GM12878 (cell line): ENCODE measurements around the gene DNAH3. TPM values are rescaled to one million over a fixed set of nuclear protein-coding genes. Genes with fewer than 3 reads are reported as not detected.

Experiments used
- ATAC-seq: fragments of 200-7000 bp; cut with Tn5 transposase; 3 replicates; pipeline ENCODE4 v1.9.1; 2020; ENCODE audit warnings: mild to moderate bottlenecking, moderate library complexity
- BruUV-seq: library from RNA; stranded (reverse); fragments of 400-500 nt; replicated peaks from 2 replicates; lab custom pipeline; 2021; lab: Mats Ljungman, UMichigan
- CTCF ChIA-PET: fragments of 300-600 bp; sonication (Branson Sonifier 250); formaldehyde crosslinking; extraction: SDS; loops from one replicate; lab custom pipeline; 2021; ENCODE audit warnings: inconsistent platforms; lab: Yijun Ruan, JAX
- POLR2A ChIA-PET: fragments of 350-600 bp; formaldehyde crosslinking; extraction: SDS; loops from one replicate; lab custom pipeline; 2021; ENCODE audit warnings: inconsistent platforms; lab: Charles Lee
- RAD21 ChIA-PET: fragments of 300-600 bp; sonication (Branson Sonifier 250); formaldehyde crosslinking; loops from one replicate; lab custom pipeline; 2023; ENCODE audit warnings: antibody characterized with exemption; ENCODE audit not compliant: unreplicated experiment; lab: Charles Lee
- SMC1A ChIA-PET: fragments of 300-600 bp; sonication (Branson Sonifier 250); formaldehyde crosslinking; loops from one replicate; lab custom pipeline; 2023; ENCODE audit not compliant: unreplicated experiment, uncharacterized antibody; lab: Charles Lee
- DNase-seq: peaks from one replicate; pipeline ENCODE4 v3.0.0-alpha.2; 2011; ENCODE audit warnings: low read depth, low spot score
- FAIRE-seq: peaks from 3 replicates; lab custom pipeline; 2011; peaks lifted over from hg19 to GRCh38; lab: Jason Lieb, UNC
- H2AFZ ChIP-seq: 2 replicates; pipeline ENCODE4 v1.6.0; 2011; ENCODE audit warnings: low read depth, low read length, control low read depth; ENCODE audit not compliant: control insufficient read depth
- H3K27ac ChIP-seq: 2 replicates; pipeline ENCODE4 v1.5.1; 2011; ENCODE audit warnings: control low read depth; ENCODE audit not compliant: control insufficient read depth, insufficient read depth
- H3K27me3 ChIP-seq, 2 experiments: replicated peaks in 1 of 2; 2 replicates each; pipeline versions ENCODE4 v1.6.0 to v1.6.1; 2011; ENCODE audit warnings: low read length in 1 of 2; ENCODE audit not compliant: control insufficient read depth in 2 of 2, insufficient read depth in 2 of 2
- H3K36me3 ChIP-seq, 2 experiments: 2 replicates each; pipeline ENCODE4 v1.5.1; 2011; ENCODE audit warnings: low read length in 1 of 2; ENCODE audit not compliant: control insufficient read depth in 2 of 2, insufficient read depth in 2 of 2
- H3K4me1 ChIP-seq: 2 replicates; pipeline ENCODE4 v1.6.1; 2011; ENCODE audit warnings: mild to moderate bottlenecking, low read length, moderate library complexity, mixed read lengths; ENCODE audit not compliant: control insufficient read depth, insufficient read depth
- H3K4me2 ChIP-seq: 2 replicates; pipeline ENCODE4 v1.6.0; 2011; ENCODE audit warnings: control low read depth; ENCODE audit not compliant: control insufficient read depth, insufficient read depth
- H3K4me3 ChIP-seq: fragments of 200-600 bp; sonication (generic); 2 replicates; pipeline ENCODE4 v1.5.1; 2016
- H3K79me2 ChIP-seq: 2 replicates; pipeline ENCODE4 v1.6.0; 2011; ENCODE audit warnings: low read length; ENCODE audit not compliant: control insufficient read depth, insufficient read depth
- H3K9ac ChIP-seq: 2 replicates; pipeline ENCODE4 v1.8.0; 2011; ENCODE audit warnings: low read length, control low read depth, mixed read lengths; ENCODE audit not compliant: control insufficient read depth, insufficient read depth
- H3K9me3 ChIP-seq: replicated peaks from 3 replicates; pipeline ENCODE4 v1.5.1; 2011; ENCODE audit warnings: mild to moderate bottlenecking, low read length; ENCODE audit not compliant: control insufficient read depth, insufficient read depth
- H4K20me1 ChIP-seq: 2 replicates; pipeline ENCODE4 v1.6.0; 2011; ENCODE audit not compliant: control insufficient read depth, insufficient read depth
- ATF2 ChIP-seq: IDR thresholded peaks from 2 replicates; pipeline ENCODE4 v1.6.1; 2012; ENCODE audit warnings: low read length, inconsistent platforms
- BMI1 ChIP-seq: fragments of 450-650 bp; IDR thresholded peaks from 2 replicates; pipeline ENCODE4 v1.6.1; 2016; ENCODE audit warnings: mild to moderate bottlenecking, moderate library complexity, borderline replicate concordance
- BRCA1 ChIP-seq: IDR thresholded peaks from 2 replicates; pipeline ENCODE4 v1.6.1; 2011; ENCODE audit warnings: low read depth, low read length, improper control_type of control experiment
- CBX5 ChIP-seq: sonication (generic); IDR thresholded peaks from 2 replicates; pipeline ENCODE4 v1.6.1; 2016; ENCODE audit warnings: low read depth, moderate library complexity, mild to moderate bottlenecking, inconsistent platforms
- CEBPB ChIP-seq, 2 experiments: fragments of 150-350 bp in 1 of 2; IDR thresholded peaks; 2 replicates each; pipeline ENCODE4 v1.6.1; 2012 to 2014; ENCODE audit warnings: low read depth in 2 of 2, low read length in 2 of 2, borderline replicate concordance in 1 of 2, inconsistent platforms in 1 of 2
- ELK1 ChIP-seq: IDR thresholded peaks from 2 replicates; pipeline ENCODE4 v1.6.1; 2012; ENCODE audit warnings: low read depth, low read length, improper control_type of control experiment
- FOXM1 ChIP-seq: IDR thresholded peaks from 2 replicates; pipeline ENCODE4 v1.6.1; 2012; ENCODE audit warnings: low read depth, mild to moderate bottlenecking, inconsistent platforms, low read length, moderate library complexity
- IKZF1 ChIP-seq: fragments of 450-650 bp; conservative IDR thresholded peaks from 2 replicates; pipeline ENCODE4 v1.6.1; 2017; ENCODE audit warnings: antibody characterized with exemption, mild to moderate bottlenecking
- JUND ChIP-seq: IDR thresholded peaks from 2 replicates; pipeline ENCODE4 v1.6.1; 2012; ENCODE audit warnings: low read depth, mild to moderate bottlenecking, low read length, improper control_type of control experiment, moderate library complexity
- MTA2 ChIP-seq: fragments of 450-650 bp; IDR thresholded peaks from 2 replicates; pipeline ENCODE4 v1.6.1; 2016; ENCODE audit warnings: low read depth, mild to moderate bottlenecking, moderate library complexity
- MXI1 ChIP-seq: fragments of 150-350 bp; IDR thresholded peaks from 2 replicates; pipeline ENCODE4 v1.6.1; 2011; ENCODE audit warnings: low read depth, mild to moderate bottlenecking, inconsistent platforms, low read length, improper control_type of control experiment
- MYB ChIP-seq: fragments of 150-350 bp; IDR thresholded peaks from 2 replicates; pipeline ENCODE4 v1.6.1; 2014; ENCODE audit warnings: mild to moderate bottlenecking, low read depth, low read length, borderline replicate concordance
- NRF1 ChIP-seq: conservative IDR thresholded peaks from 2 replicates; pipeline ENCODE4 v1.6.1; 2011; ENCODE audit warnings: mild to moderate bottlenecking, low read depth, low read length, improper control_type of control experiment
- SREBF1 ChIP-seq: IDR thresholded peaks from 2 replicates; pipeline ENCODE4 v1.6.1; 2012; ENCODE audit warnings: mild to moderate bottlenecking, low read length
- USF1 ChIP-seq: IDR thresholded peaks from 2 replicates; pipeline ENCODE4 v1.6.1; 2011; ENCODE audit warnings: borderline replicate concordance, low read depth, mild to moderate bottlenecking, moderate library complexity, mixed read lengths, low read length; ENCODE audit not compliant: insufficient read depth; ENCODE audit errors: extremely low read length
- ZNF622 ChIP-seq: fragments of 450-650 bp; IDR thresholded peaks from 2 replicates; pipeline ENCODE4 v1.6.1; 2017; ENCODE audit warnings: mild to moderate bottlenecking, inconsistent platforms
- WGBS: methylation state at CpG from one replicate; pipeline ENCODE4 v1.1.6; 2016; ENCODE audit warnings: low lambda C conversion rate; ENCODE audit not compliant: insufficient replicate concordance, insufficient coverage; ENCODE audit errors: missing lambda C conversion rate; 5-methylcytosine and 5-hydroxymethylcytosine counted together
- in situ Hi-C: fragments of 300-500 bp; cut with MboI; formaldehyde crosslinking; loops from 9 replicates; pipeline ENCODE4 v1.14.3; 2018; ENCODE audit warnings: mixed read lengths
- intact Hi-C: fragments of 100-400 bp; cut with micrococcal nuclease; formaldehyde crosslinking; loops from one replicate; pipeline ENCODE4 v1.14.2; 2022; ENCODE audit not compliant: unreplicated experiment
- polyA plus RNA-seq, 11 experiments: library from polyadenylated mRNA; depleted of rRNA in 4 of 11; unstranded in 6 of 11; stranded (reverse) in 5 of 11; fragments of >200 nt; fragmentation: Nextera tagmentation in 4 of 11; fragmentation: Illumina TruSeq in 1 of 11; extraction: Ambion mirVana in 4 of 11; extraction: Trizol in 1 of 11; gene quantifications; 1 replicate in 1 of 11; 2 replicates in 10 of 11; pipeline versions ENCODE4 v1.2.1 to v1.2.3, GENCODE V29; 2011 to 2016; ENCODE audit warnings: inconsistent platforms in 2 of 11, missing spikeins in 2 of 11, low read depth in 1 of 11
- total RNA-seq, 4 experiments: library from RNA; depleted of rRNA in 3 of 4; stranded (reverse); fragments of >200 nt in 3 of 4; fragmentation: Illumina TruSeq in 1 of 4; extraction: Trizol in 1 of 4; gene quantifications; 2 replicates each; pipeline versions ENCODE4 v1.2.1 to v1.2.3, GENCODE V29; 2013 to 2021

The DNAH3 gene
- total and polyA plus RNA-seq, 10 of the 15 experiments (the other 5 are each of a cell fraction or from before 2014, with no cell fraction given) = under 0.01 to 0.04 (median 0.04) TPM; not detected in 5

GRCh38 chr16:21026846-21027245 is 123.8 kb downstream of the DNAH3 start:
- no peaks in the 10 kb centered on the region for H3K36me3 ChIP-seq
- 53% methylated on average over 6 of the region's 6 CpGs for WGBS
- no peaks in the 10 kb centered on the region for H3K9me3 ChIP-seq
- POLR2A ChIA-PET = no interaction called here
- H3K4me2 ChIP-seq = no peak overlapping the region
- ATAC-seq = no peak
- TF ChIP-seq ELK1 = no peak
- TF ChIP-seq CEBPB (IDR thresholded peaks at IDR 0.05; ENCODE audit: borderline replicate concordance in 1 of 2, low read depth in 2 of 2, low read length in 2 of 2) = no peak
- no peak for TF ChIP-seq MYB
- TF ChIP-seq USF1 = no peak
- no peak for TF ChIP-seq NRF1
- TF ChIP-seq BMI1 = no peak
- no peak for TF ChIP-seq IKZF1
- no peak for TF ChIP-seq ZNF622
- TF ChIP-seq MXI1 = no peak
- no peak for TF ChIP-seq BRCA1
- no peak for TF ChIP-seq ATF2
- TF ChIP-seq SREBF1 = no peak
- TF ChIP-seq CBX5 = no peak
- TF ChIP-seq JUND = no peak
- TF ChIP-seq FOXM1 = no peak
- TF ChIP-seq MTA2 = no peak
- no TSS peak for BruUV-seq
- no peaks in the 10 kb centered on the region for H3K27me3 ChIP-seq
- H3K4me1 ChIP-seq = no peaks in the 10 kb centered on the region
- no peaks in the 10 kb centered on the region for H3K79me2 ChIP-seq
- RAD21 ChIA-PET = no interaction called here
- no peak for FAIRE-seq
- H3K9ac ChIP-seq = no peak overlapping the region
- H4K20me1 ChIP-seq = no peaks in the 10 kb centered on the region
- SMC1A ChIA-PET = no interaction called here
- in situ Hi-C loops (loop anchor here (5.0 kb wide), 1 partner anchor 50 kb away; no protein-coding TSS in a partner anchor), intact Hi-C loops (no loop called here)
- CTCF ChIA-PET = interaction anchor here (0.7 to 1.3 kb wide), 2 partner anchors 31 to 75 kb away, joined by 3 read pairs; no protein-coding TSS in a partner anchor
- H2AFZ ChIP-seq = no peak overlapping the region
- H3K4me3 ChIP-seq = no peak overlapping the region
- no peak overlapping the region for H3K27ac ChIP-seq
- no peak for DNase-seq
